K562 (cell line): ENCODE measurements around the gene CDH7. TPM values are rescaled to one million over a fixed set of nuclear protein-coding genes. Genes with fewer than 3 reads are reported as not detected.

Experiments used
- ATAC-seq: fragments of 200-7000 bp; cut with Tn5 transposase; 3 replicates; pipeline ENCODE4 v1.9.1; 2020; ENCODE audit warnings: moderate library complexity
- BruUV-seq: library from RNA; stranded (reverse); fragments of 400-500 nt; replicated peaks from 2 replicates; lab custom pipeline; 2021; lab: Mats Ljungman, UMichigan
- CTCF ChIA-PET: fragments of 300-600 bp; formaldehyde crosslinking; extraction: SDS; loops from one replicate; lab custom pipeline; 2021; ENCODE audit warnings: low intra/inter-chr PET ratio; lab: Yijun Ruan, JAX
- POLR2A ChIA-PET: fragments of 300-600, 350-650 bp; sonication (Branson Sonifier 250); formaldehyde crosslinking; extraction: SDS; loops from one replicate; lab custom pipeline; 2021; ENCODE audit warnings: antibody characterized with exemption, inconsistent platforms; lab: Yijun Ruan, JAX
- DNase-seq, 4 experiments: peaks; one replicate each; pipeline versions ENCODE4 v3.0.0 to v3.0.0-alpha.2; 2011 to 2018; ENCODE audit warnings: low spot score in 3 of 4, mixed read lengths in 3 of 4; ENCODE audit errors: extremely low read depth in 1 of 4
- FAIRE-seq: peaks from 2 replicates; lab custom pipeline; 2011; peaks lifted over from hg19 to GRCh38; lab: Jason Lieb, UNC
- H2AFZ ChIP-seq: 2 replicates; pipeline ENCODE4 v1.6.0; 2011; ENCODE audit warnings: low read depth, low read length, control low read depth, inconsistent platforms
- H3K27ac ChIP-seq: fragments of 200-600 bp; 3 replicates; pipeline ENCODE4 v1.8.0; 2011; ENCODE audit warnings: low read depth, mild to moderate bottlenecking, control low read depth, inconsistent platforms, low read length, moderate library complexity, mixed read lengths; ENCODE audit errors: extremely low read depth
- H3K27me3 ChIP-seq, 2 experiments: fragments of 300-600 bp in 1 of 2; 2 replicates in 1 of 2; 3 replicates in 1 of 2; pipeline versions ENCODE4 v1.6.0 to v1.8.0; 2011; ENCODE audit warnings: inconsistent platforms in 2 of 2, low read length in 2 of 2, mild to moderate bottlenecking in 1 of 2, mixed read lengths in 1 of 2, moderate library complexity in 1 of 2; ENCODE audit not compliant: control insufficient read depth in 2 of 2, insufficient read depth in 2 of 2
- H3K36me3 ChIP-seq: fragments of 300-600 bp; 3 replicates; pipeline ENCODE4 v1.8.0; 2011; ENCODE audit warnings: mild to moderate bottlenecking, low read length, inconsistent platforms; ENCODE audit not compliant: control insufficient read depth, insufficient read depth
- H3K4me1 ChIP-seq, 2 experiments: fragments of 200-600 bp in 1 of 2; replicated peaks in 1 of 2; 2 replicates in 1 of 2; 3 replicates in 1 of 2; pipeline versions ENCODE4 v1.5.1 to v1.8.0; 2011; ENCODE audit warnings: inconsistent platforms in 2 of 2, low read length in 2 of 2, mild to moderate bottlenecking in 1 of 2, mixed read lengths in 1 of 2, moderate library complexity in 1 of 2; ENCODE audit not compliant: control insufficient read depth in 2 of 2, insufficient read depth in 2 of 2
- H3K4me2 ChIP-seq: 2 replicates; pipeline ENCODE4 v1.6.1; 2011; ENCODE audit warnings: low read length, control low read depth, inconsistent platforms, mixed read lengths; ENCODE audit not compliant: insufficient read depth
- H3K4me3 ChIP-seq: fragments of 200-600 bp; sonication (generic), shearing (Covaris generic); 2 replicates; pipeline ENCODE4 v1.5.1; 2016; ENCODE audit warnings: control low read depth, inconsistent platforms
- H3K79me2 ChIP-seq: fragments of 200-600 bp; 3 replicates; pipeline ENCODE4 v1.8.0; 2011; ENCODE audit warnings: low read length, inconsistent platforms; ENCODE audit not compliant: control insufficient read depth, insufficient read depth
- H3K9ac ChIP-seq, 2 experiments: 2 replicates each; pipeline versions ENCODE4 v1.6.0 to v1.6.1; 2011; ENCODE audit warnings: low read depth in 2 of 2, low read length in 2 of 2, control low read depth in 1 of 2, inconsistent platforms in 1 of 2, mild to moderate bottlenecking in 1 of 2, mixed read lengths in 1 of 2; ENCODE audit not compliant: insufficient read depth in 1 of 2
- H3K9me1 ChIP-seq: one replicate; pipeline ENCODE4 v1.6.0; 2011; ENCODE audit warnings: inconsistent platforms, mild to moderate bottlenecking, low read length, moderate library complexity; ENCODE audit not compliant: control insufficient read depth, insufficient read depth
- H3K9me3 ChIP-seq: replicated peaks from 2 replicates; pipeline ENCODE4 v1.5.1; 2011; ENCODE audit warnings: low read depth, low read length, inconsistent platforms; ENCODE audit not compliant: control insufficient read depth, insufficient read depth
- H4K20me1 ChIP-seq: replicated peaks from 2 replicates; pipeline ENCODE4 v1.6.1; 2011; ENCODE audit warnings: low read length, inconsistent platforms, mixed read lengths; ENCODE audit not compliant: control insufficient read depth, insufficient read depth
- FOXK1 ChIP-seq: sonication (generic); formaldehyde crosslinking; IDR thresholded peaks from 2 replicates; pipeline ENCODE4 v1.8.0; 2022; ENCODE audit warnings: missing genetic modification reagents, mild to moderate bottlenecking, borderline replicate concordance
- MYBL2 ChIP-seq, 2 experiments: fragments of 450-650 bp in 1 of 2; sonication (generic) in 1 of 2; formaldehyde crosslinking in 1 of 2; IDR thresholded peaks; 2 replicates each; pipeline versions ENCODE4 v1.6.1 to v1.8.1; 2017 to 2022; ENCODE audit warnings: borderline replicate concordance in 1 of 2, inconsistent platforms in 1 of 2, low read depth in 1 of 2, mild to moderate bottlenecking in 1 of 2, missing genetic modification reagents in 1 of 2, moderate library complexity in 1 of 2
- RBM34 ChIP-seq: fragments of 200-400 bp; formaldehyde crosslinking; IDR thresholded peaks from 2 replicates; pipeline ENCODE4 v1.6.1; 2018; ENCODE audit warnings: low read length, borderline replicate concordance; ENCODE audit not compliant: insufficient read depth
- SP2 ChIP-seq: IDR thresholded peaks from 2 replicates; pipeline ENCODE4 v1.6.1; 2011; ENCODE audit warnings: mild to moderate bottlenecking, low read depth, low read length, moderate library complexity; ENCODE audit not compliant: poor library complexity, severe bottlenecking; ENCODE audit errors: extremely low read depth
- U2AF2 ChIP-seq: fragments of 200-400 bp; formaldehyde crosslinking; optimal IDR thresholded peaks from 2 replicates; pipeline ENCODE3; 2017; ENCODE audit warnings: low read depth, mild to moderate bottlenecking, low read length
- ZNF696 ChIP-seq: fragments of 250-450 bp; sonication (Bioruptor Pico); conservative IDR thresholded peaks from 2 replicates; pipeline ENCODE4 v1.4.0; 2020; ENCODE audit warnings: mild to moderate bottlenecking, moderate library complexity
- WGBS: fragments of 100-300 bp; shearing (Covaris generic); methylation state at CpG from one replicate; pipeline ENCODE4 v1.1.6; 2016; ENCODE audit warnings: low coverage, mixed read lengths; ENCODE audit not compliant: insufficient coverage; ENCODE audit errors: missing lambda C conversion rate; 5-methylcytosine and 5-hydroxymethylcytosine counted together
- in situ Hi-C: fragments of 300-500 bp; cut with MboI; formaldehyde crosslinking; loops from 4 replicates; pipeline ENCODE4 v1.15.0; 2018; ENCODE audit warnings: inconsistent platforms, mixed read lengths
- intact Hi-C: fragments of 100-400 bp; cut with micrococcal nuclease; formaldehyde crosslinking; loops from 2 replicates; pipeline ENCODE4 v1.14.2; 2022
- polyA plus RNA-seq, 8 experiments: library from polyadenylated mRNA; depleted of rRNA in 4 of 8; stranded (reverse) in 5 of 8; unstranded in 3 of 8; fragments of >200 nt; fragmentation: Nextera tagmentation in 2 of 8; fragmentation: Illumina TruSeq in 1 of 8; extraction: Ambion mirVana in 2 of 8; extraction: Trizol in 1 of 8; gene quantifications; 2 replicates each; pipeline versions ENCODE4 v1.2.1 to v1.2.3, GENCODE V29; 2011 to 2014; ENCODE audit warnings: inconsistent platforms in 1 of 8, missing spikeins in 1 of 8
- total RNA-seq, 7 experiments: library from RNA; depleted of rRNA in 6 of 7; stranded (reverse); fragments of >200 nt in 6 of 7; fragmentation: Illumina TruSeq in 2 of 7; extraction: Trizol in 2 of 7; gene quantifications; 2 replicates each; pipeline versions ENCODE4 v1.2.1 to v1.2.3, GENCODE V29; 2011 to 2021; ENCODE audit warnings: low replicate concordance in 1 of 7
- TF ChIP-seq, protein P1 (sequence below), 2 experiments: fragments of 450-650 bp in 1 of 2; IDR thresholded peaks; 2 replicates each; pipeline ENCODE4 v1.6.1; 2011 to 2017; ENCODE audit warnings: low read depth in 2 of 2, antibody characterized with exemption in 1 of 2, borderline replicate concordance in 1 of 2, low read length in 1 of 2, mild to moderate bottlenecking in 1 of 2, mixed read lengths in 1 of 2; ENCODE audit not compliant: control insufficient read depth in 1 of 2
- TF ChIP-seq, protein P2 (sequence below): sonication (generic); formaldehyde crosslinking; IDR thresholded peaks from 2 replicates; pipeline ENCODE4 v1.8.0; 2022; ENCODE audit warnings: mild to moderate bottlenecking, missing genetic modification reagents

Gene CDH7
- total and polyA plus RNA-seq, 9 of the 15 experiments (the other 6 are each of a cell fraction or from before 2014, with no cell fraction given), result 0.01 to 0.07 (median 0.05) TPM; not detected in 6

DNA sequence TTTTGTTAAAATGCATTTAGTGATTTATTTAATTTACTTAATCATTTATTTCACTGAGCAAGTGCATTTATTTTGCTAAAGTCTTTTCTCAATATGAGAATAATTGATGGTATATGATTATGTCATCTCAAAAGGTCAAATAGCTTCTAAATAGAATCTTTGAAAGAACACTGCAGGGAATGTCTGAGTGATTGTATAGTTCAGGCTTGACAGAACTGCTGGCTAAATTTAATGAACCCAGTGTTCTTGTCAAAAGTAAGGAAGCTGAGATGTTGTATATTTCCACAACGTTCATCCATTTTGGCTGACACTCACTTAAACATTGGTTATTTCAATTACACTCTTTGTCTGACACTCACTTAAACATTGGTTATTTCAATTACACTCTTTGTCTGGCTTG, 39.3 kb upstream of the CDH7 start:
- Histone ChIP-seq H3K9me1 (no peaks in the 10 kb centered on the region), H3K27ac (no peak overlapping the region), H2AFZ (no peak overlapping the region), H3K36me3 (no peaks in the 10 kb centered on the region), H3K4me2 (no peak overlapping the region), H3K9me3 (no peaks in the 10 kb centered on the region), H3K4me3 (no peak overlapping the region), H3K4me1 (no peaks in the 10 kb centered on the region), H4K20me1 (no peaks in the 10 kb centered on the region), H3K9ac (no peak overlapping the region), H3K79me2 (no peaks in the 10 kb centered on the region), H3K27me3 (no peaks in the 10 kb centered on the region)
- POLR2A ChIA-PET, result no interaction called here
- DNase-seq (no peak), ATAC-seq (no peak), FAIRE-seq (no peak)
- CTCF ChIA-PET, result no interaction called here
- intact Hi-C loops, result no loop called here
- in situ Hi-C loops, result no loop called here
- TF ChIP-seq FOXK1 (no peak), ZNF696 (CRISPR knock-in tag) (no peak), RBM34 (no peak), MYBL2 (IDR thresholded peaks at IDR 0.05; ENCODE audit: low read depth) (no peak), MYBL2 (CRISPR knock-in tag; IDR thresholded peaks at IDR 0.05; ENCODE audit: borderline replicate concordance) (no peak), U2AF2 (no peak), SP2 (no peak)
- TF ChIP-seq, protein P1, sequence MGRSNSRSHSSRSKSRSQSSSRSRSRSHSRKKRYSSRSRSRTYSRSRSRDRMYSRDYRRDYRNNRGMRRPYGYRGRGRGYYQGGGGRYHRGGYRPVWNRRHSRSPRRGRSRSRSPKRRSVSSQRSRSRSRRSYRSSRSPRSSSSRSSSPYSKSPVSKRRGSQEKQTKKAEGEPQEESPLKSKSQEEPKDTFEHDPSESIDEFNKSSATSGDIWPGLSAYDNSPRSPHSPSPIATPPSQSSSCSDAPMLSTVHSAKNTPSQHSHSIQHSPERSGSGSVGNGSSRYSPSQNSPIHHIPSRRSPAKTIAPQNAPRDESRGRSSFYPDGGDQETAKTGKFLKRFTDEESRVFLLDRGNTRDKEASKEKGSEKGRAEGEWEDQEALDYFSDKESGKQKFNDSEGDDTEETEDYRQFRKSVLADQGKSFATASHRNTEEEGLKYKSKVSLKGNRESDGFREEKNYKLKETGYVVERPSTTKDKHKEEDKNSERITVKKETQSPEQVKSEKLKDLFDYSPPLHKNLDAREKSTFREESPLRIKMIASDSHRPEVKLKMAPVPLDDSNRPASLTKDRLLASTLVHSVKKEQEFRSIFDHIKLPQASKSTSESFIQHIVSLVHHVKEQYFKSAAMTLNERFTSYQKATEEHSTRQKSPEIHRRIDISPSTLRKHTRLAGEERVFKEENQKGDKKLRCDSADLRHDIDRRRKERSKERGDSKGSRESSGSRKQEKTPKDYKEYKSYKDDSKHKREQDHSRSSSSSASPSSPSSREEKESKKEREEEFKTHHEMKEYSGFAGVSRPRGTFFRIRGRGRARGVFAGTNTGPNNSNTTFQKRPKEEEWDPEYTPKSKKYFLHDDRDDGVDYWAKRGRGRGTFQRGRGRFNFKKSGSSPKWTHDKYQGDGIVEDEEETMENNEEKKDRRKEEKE (IDR thresholded peaks at IDR 0.05; ENCODE audit: borderline replicate concordance in 1 of 2, control insufficient read depth in 1 of 2, low read depth in 2 of 2, low read length in 1 of 2), result no peak
- TF ChIP-seq, protein P2, sequence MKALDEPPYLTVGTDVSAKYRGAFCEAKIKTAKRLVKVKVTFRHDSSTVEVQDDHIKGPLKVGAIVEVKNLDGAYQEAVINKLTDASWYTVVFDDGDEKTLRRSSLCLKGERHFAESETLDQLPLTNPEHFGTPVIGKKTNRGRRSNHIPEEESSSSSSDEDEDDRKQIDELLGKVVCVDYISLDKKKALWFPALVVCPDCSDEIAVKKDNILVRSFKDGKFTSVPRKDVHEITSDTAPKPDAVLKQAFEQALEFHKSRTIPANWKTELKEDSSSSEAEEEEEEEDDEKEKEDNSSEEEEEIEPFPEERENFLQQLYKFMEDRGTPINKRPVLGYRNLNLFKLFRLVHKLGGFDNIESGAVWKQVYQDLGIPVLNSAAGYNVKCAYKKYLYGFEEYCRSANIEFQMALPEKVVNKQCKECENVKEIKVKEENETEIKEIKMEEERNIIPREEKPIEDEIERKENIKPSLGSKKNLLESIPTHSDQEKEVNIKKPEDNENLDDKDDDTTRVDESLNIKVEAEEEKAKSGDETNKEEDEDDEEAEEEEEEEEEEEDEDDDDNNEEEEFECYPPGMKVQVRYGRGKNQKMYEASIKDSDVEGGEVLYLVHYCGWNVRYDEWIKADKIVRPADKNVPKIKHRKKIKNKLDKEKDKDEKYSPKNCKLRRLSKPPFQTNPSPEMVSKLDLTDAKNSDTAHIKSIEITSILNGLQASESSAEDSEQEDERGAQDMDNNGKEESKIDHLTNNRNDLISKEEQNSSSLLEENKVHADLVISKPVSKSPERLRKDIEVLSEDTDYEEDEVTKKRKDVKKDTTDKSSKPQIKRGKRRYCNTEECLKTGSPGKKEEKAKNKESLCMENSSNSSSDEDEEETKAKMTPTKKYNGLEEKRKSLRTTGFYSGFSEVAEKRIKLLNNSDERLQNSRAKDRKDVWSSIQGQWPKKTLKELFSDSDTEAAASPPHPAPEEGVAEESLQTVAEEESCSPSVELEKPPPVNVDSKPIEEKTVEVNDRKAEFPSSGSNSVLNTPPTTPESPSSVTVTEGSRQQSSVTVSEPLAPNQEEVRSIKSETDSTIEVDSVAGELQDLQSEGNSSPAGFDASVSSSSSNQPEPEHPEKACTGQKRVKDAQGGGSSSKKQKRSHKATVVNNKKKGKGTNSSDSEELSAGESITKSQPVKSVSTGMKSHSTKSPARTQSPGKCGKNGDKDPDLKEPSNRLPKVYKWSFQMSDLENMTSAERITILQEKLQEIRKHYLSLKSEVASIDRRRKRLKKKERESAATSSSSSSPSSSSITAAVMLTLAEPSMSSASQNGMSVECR (CRISPR knock-in tag), result no peak
- BruUV-seq, result no TSS peak
- 0% methylated on average over 1 of the region's 1 CpG for WGBS
